SKM-1 (cell line): ENCODE measurements around the gene SLITRK3.
"Not testable (repeated sequence)": the region's sequence is repeated elsewhere in the genome, so short reads cannot be mapped to it uniquely, and the experiment has no call there.

Source experiments
- DNase-seq: peaks from one replicate; lab custom pipeline; 2025; ENCODE audit not compliant: unreplicated experiment; lab: John Stamatoyannopoulos, UW

Gene SLITRK3

DNA sequence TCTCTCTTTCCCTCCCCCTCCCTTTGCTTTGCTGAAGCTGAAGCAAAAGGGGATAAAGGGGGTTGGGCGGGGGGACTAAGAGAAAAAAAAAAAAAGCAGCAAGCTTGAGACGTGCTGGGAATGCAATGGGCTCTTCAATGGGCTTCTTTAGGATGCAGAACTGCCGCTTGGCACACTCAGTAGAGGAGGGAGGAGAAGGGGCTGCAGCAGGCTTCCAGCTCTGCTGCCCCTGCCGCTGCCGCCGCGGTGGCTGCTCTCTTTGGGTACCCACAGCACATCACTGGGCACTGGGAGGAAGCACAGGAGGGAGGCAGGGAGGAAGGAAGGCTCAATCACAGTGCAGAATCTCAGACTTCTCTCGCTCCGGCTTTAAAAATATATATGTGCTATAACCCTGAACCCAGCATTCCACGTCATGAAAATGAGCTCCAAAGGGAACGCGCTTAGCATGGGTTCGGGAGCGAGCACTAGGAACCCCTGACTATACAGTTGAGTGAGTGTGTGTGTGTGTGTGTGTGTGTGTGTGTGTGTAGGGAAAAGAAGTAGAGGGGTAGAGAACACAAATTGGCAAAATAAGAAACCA is 3.5 kb downstream of the SLITRK3 start:
- DNase-seq, result no peak

DNA sequence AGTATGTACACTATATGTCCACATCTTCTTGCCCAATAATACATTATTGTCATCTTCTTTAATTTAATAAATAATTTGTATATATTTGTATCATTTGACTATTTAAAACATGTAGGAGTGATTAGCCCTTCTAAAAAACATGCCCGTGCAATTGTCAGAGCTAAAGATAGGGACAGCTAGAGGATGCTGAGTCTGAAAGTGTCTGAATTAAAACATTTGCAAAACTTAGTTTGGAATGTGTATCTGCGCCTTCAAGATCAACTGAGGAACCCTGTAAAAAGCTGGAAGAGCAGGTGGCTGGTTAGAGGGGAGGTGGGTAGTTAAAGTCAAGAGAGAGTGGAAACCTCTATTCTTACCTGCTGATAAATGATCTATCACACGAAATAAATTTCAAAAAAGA is 4.7 kb downstream of the SLITRK3 start:
- DNase-seq, result no peak

DNA sequence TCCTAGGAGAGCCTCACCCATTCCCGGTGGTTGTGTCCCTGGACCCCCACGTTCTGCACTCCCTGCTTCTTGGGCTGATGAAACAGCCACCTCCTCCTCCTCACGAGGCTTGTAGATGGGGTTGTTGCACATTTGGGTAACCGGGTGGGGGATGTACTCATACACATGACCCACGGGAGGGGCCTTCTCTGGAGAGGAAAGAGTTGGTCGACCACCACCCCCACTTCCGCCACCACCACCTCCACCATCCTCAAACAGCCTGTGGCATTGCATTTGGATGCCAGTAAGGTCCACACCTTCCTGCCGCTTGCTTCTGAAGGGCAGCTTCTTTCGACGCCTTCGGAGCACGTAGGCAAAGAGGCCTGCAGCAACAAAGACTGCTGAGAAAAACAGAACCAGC is 7.7 kb downstream of the SLITRK3 start:
- no peak for DNase-seq

DNA sequence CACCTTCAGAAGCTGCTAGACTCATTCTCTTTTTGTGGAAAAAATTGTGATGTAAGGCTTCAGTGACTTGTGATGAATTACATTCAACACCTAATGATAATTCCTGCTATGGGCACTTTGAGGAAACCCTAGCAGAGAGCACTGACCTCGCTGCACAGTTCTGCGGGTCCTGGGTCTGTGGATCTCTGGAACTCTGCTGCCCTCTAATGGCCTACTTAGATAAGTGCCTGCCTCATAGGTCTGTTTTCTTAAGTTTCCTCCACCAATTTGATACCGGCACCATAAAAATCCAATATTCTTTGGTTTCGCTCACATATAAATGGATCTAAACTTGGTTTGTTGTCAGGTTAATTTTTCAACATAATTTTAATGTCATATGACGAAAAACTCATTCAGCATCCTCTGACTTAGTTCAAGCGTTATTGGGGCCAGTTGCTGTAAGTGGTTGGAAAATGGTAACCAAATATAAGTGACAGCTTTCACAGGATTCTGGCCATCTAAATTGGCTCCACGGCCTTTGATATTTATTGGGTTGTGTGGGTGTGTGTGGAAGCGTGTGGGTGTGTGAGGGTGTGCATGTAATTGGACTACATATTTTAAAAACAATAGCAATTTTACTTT is 10.4 kb downstream of the SLITRK3 start:
- DNase-seq, result peak; percentile 75

DNA sequence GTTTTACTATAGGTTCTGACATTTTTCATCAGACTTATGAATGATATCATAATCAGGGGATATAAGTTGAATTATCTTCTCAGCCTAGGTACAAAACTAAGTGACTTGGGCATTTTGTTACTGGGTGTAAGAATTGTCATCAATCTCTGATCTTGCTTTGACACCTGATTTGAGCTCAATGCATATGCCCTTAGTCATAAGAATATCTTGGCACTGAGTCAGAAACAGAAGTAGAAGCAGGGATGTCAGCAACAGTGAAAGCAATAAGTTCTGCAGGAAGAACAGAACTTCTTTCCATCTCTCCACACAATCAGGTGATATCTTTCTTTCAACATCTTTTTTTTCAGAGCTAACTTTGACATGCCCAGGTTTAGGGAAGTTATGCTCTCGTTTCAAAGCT is 14.6 kb downstream of the SLITRK3 start:
- no peak for DNase-seq

DNA sequence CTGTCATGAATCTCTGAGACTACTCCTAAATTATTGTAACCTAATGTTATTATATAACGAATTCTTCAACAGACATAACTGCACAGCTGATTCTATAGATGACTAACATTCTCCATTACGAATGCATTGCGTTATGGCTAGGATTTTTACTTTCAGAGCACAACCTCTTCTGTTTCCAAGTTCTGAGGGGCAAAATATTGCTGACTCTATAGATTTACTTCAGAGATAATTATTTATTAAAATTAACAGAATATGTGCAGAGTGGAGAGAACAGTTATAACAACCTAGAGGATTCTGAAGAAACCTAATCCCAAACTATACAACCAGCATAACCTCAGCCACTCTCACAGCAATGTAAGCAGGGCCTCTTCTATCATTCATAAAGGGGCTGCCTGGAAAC is 25.9 kb downstream of the SLITRK3 start:
- no peak for DNase-seq

DNA sequence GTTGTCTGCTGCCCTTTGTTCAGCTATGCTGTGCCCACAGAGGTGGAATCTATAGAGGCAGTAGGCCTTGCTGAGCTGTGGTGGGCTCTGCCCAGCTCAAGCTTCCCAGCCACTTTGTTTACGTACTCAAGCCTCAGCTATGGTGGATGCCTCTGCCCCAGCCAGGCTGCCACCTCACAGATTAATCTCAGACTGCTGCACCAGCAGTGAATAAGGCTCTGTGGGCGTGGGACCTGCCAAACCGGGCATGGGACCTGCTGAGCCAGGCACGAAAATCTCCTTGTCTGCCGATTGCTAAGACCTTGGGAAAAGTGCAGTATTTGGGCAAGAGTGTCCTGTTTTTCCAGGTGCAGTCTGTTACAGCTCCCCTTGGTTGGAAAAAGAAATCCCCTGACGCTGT is 26.8 kb downstream of the SLITRK3 start:
- DNase-seq, result no peak

DNA sequence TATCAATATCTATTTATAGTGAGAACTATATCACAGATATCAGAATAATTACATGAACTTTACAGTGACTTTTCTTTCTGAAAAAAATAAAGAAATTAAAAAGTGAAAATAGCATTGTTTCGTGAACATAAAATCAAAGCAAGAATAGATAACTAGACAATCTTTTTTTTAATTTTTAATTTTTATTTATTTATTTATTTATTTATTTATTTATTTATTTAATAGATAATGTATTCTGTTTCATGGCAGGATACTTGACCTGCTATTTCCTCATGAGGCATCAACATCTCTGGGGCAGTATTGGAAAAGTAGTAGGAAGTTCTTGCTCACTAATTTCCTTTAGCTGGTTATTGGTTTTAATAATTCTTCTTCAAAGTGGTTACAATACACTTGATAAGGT is 33.3 kb downstream of the SLITRK3 start:
- DNase-seq, result no peak

DNA sequence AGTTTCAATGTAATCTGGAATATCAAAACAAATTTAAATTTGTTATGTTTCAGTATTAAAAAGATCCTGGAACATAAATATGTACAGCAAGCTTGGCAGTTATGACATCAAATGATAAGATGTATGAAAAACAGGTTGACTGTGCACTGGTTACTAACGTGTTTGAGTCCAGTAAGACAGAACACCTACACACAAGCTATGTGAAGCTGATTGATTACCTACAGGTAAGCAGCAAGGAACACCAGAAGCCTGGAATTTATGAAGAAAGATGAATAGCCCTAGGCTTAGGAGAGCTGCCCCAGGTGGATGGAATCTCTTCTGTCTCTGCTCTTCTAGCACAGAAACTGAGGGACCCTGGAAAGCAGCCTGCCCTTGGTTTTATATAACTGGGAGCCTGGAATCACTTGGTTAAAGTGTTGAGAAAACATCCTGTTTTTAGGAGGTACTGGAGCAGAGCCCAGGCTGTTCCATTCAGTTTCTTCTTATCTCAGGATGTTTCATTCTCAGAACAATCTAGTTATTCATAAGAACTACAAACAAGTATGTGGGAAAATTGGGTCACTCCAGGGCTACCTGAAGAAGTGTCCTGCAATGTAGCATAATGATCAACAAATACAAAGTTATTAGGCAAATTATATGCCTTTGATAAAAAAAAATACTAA is 36.3 kb downstream of the SLITRK3 start:
- no peak for DNase-seq

DNA sequence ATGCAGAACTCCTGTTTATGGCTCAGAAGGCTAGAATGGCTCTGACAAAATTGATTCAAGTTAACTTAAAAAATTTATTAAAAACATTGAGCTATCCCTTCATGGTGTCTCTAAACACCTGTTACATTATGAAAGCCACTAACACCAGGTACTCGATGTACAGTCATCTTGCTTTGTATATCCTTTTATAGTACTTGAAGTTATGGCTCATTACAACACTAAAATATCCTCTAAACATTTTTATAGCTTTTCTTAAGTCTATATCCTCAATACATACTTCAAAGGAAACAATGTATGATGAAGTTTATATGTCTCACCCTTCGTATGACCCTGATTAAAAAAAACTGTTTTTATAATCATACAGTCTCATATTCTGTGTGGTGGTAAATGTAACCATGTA is 38.2 kb downstream of the SLITRK3 start:
- DNase-seq, result no peak

DNA sequence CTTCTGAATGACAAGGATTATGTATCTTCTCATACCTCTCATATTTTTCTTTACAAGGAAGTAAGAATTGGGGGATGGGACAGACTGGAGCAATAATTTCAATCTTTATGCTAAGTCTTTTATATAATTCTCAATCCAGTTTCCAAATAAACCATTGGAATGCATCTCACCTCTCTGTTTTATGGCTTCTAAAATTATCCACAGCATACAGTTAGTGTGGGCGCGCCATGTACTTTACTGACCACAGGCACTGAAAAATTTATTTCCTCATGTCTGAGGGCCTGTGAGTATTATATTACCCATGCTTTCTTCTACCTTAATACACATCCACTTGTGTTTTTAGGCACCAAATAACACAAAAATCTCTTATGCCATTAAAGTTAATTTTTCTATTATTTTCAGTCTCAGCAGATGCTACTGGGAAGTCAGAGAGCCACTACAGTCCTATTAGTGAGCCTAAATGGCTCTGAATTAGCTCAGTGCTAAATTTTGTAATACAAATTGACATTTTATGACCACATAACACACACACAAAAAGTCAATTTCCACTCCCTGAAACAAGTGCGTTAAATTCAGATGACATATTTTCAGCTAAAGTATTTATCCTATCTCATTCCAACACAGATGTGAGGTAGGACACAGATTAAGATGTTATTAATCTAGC is 39.3 kb downstream of the SLITRK3 start:
- DNase-seq, result no peak

DNA sequence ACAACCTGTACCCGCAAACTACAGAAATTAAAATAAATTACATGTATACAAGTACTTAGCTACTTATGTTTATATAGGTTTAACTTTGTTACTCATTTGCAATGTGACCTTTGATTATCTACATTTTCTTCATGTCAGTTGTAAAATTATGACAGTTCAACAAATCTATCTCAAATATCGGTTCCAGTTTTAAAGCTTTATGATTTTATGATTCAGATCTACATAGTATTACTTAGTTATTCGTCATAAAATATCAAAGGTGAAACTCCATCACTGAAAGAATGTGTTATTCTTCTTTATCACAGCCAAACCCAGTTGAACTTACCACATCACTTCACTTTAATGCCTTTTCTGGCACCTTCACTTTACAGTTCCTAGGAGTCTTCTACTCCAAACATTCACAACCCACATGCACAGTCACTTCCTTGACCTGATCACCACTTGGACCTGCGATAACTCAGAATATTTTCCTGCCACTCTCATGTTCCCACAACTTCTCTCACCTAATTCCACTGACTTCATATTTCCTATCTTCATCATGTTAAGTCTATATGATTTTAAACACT is 47.2 kb downstream of the SLITRK3 start:
- DNase-seq, result no peak

DNA sequence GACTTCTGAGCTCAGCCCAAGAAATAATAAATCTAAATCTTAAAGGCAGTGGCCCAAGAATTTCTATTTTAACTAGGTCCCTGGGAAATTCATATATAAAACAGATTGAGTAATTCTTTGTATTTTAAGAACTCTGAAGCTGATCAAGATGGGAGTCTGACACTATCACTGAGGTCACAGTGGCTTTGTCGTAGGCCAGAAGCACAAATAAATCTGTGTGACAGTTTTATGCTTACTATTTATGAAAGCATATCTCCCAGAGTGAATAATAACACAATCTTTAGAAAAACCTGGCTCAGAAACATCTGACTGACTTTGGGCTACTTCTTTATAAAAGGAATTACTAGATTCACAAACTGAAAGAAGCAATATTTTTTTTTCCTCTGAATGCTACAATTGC is 51.9 kb downstream of the SLITRK3 start:
- DNase-seq, result no peak

DNA sequence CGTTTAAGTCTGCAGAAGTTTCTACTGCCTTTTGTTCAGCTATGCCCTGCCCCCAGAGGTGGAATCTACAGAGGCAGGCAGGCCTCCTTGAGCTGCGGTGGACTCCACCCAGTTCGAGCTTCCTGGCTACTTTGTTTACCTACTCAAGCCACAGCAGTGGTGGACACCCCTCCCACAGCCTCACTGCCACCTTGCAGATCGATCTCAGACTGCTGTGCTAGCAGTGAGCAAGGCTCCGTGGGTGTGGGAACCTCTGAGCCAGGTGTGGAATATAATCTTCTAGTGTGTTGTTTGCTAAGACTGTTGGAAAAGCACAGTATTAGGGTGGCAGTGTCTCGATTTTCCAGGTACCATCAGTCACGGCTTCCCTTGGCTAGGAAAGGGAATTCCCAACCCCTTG is 56.3 kb downstream of the SLITRK3 start:
- DNase-seq, result not testable (repeated sequence)
